Measurements from ENCODE around the gene NNMT.
"Not testable (repeated sequence)": the region's sequence is repeated elsewhere in the genome, so short reads cannot be mapped to it uniquely, and the experiment has no call there.

NNMT gene

DNA sequence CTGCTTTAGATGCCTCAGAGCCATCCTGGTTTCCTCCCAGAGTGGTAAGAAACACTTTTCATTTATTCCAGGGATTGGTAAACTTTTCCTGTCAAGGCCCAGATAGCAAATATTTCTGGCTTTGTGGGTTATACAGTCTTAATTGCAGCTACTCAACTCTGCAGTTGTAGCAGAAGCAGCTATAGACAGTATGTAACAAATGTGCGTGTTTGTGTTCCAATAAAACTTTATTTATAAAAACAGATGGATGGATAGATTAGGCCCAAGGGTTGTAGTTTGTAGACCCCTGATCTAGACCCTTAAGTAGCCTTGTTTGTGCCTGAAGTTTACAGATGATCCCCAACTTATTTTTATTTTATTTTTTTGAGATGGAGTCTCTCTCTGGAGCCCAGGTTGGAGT lies 17.9 kb downstream of the NNMT start:
- no peak for FAIRE-seq

- peak; percentile 89 for FAIRE-seq
These were observed 19.7 kb downstream of the NNMT start for GRCh38 chr11:114315749-114316368.

- FAIRE-seq: no peak
These were observed 21.0 kb downstream of the NNMT start for GRCh38 chr11:114316980-114317786.

DNA sequence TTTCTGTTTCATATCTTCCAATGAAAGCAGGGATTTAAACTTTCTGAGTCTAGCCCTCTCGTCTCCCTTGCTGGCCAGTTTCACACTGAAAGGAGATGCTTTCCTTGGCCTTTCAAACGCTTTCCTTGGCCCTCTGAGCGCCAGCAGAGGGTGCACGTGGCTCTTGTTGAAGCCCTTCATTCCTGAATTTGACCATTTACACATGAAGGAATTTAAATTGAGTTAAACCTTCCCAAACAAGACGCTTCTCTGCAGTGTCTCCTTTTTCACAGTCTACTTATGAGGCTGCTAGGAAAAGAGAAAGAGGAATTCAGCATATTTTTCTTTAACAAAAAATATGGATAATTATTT lies 21.6 kb downstream of the NNMT start:
- no peak for FAIRE-seq

DNA sequence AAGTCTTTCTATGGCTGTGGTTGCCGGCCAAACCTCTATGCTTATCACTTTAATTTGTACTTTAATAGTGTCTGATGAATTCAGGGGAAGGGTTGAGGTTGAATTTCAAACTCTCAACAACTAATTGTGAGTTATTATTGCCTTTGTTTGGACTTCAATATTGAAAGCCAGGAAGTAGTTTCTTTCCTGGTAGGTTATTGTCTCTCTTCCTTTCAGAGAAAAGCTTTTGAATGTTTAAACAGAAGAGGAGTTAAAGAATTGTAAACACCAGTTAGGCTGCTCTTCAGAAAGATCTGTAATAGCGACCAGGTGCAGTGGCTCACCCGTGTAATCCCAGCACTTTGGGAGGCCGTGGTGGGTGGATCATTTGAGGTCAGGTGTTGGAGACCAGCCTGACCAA lies 22.2 kb downstream of the NNMT start:
- FAIRE-seq: no peak

GRCh38 chr11:114319716-114320328 lies 23.6 kb downstream of the NNMT start:
- no peak for FAIRE-seq

DNA sequence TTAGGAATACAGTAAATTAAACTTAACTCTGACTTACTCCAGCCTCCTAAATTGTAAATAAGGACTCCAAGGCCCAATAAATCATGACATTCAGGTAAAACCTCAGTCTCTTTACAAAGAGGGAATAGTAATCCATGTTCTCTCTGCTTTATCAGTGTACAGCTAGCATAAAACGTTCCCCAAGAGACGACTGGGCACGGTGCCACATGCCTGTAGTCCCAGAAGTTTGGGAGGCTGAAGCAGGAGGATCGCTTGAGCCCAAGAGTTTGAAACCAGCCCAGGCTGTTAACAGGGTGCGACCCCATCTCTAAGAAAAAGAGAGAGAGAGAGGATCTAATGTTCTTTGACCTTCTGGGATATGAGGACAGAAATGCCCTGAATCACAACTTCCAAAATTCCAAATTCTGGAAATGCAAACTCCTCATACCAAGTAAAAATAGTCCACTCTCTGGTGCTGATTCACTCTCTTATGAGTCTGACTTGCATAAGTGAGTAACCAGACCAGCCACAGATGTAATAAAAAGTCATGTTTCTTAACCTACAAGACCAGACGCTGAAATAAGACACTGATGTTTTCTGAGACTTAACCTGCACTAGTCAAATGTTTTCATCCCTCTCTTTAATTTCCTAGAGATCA lies 25.5 kb downstream of the NNMT start:
- FAIRE-seq: no peak

GRCh38 chr11:114322934-114323333 lies 26.7 kb downstream of the NNMT start:
- FAIRE-seq: no peak

DNA sequence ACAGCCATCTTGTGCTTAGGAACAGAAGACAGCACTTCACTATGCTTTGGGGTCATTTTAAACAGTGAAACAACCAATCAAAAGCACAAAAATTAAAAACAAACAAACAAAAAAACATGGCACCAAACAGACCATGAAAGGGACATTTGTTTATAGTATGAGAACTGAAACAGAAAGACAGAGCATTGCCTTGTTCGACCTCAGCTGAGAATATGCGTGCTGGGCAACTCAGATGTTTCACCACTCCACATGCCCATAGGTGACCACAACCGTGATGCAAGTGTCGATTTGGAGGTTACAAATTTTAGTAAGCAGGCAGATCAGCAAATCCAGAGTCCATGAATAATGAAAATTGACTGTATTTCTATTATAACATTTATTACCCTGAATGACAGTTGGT lies 30.0 kb downstream of the NNMT start:
- no peak for FAIRE-seq

DNA sequence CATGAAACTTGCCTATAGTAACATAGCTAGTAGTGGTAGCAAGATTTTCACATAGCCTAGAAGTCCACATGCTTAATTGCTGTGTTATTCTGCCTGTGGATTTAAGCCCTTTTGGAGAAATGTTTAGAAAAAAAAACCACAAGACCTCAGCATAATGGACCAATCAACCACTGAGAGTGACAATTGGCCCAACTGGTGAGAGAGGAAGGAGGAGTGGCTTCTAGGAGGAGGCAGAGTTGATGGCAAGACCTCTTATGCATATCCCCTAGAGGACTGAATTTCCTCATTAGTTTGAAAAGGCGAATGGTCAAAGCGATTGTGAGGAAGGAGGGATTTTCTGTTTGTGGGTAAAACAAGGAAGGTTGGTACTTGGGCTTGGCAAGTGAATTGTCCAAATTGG lies 30.6 kb downstream of the NNMT start:
- no peak for FAIRE-seq

DNA sequence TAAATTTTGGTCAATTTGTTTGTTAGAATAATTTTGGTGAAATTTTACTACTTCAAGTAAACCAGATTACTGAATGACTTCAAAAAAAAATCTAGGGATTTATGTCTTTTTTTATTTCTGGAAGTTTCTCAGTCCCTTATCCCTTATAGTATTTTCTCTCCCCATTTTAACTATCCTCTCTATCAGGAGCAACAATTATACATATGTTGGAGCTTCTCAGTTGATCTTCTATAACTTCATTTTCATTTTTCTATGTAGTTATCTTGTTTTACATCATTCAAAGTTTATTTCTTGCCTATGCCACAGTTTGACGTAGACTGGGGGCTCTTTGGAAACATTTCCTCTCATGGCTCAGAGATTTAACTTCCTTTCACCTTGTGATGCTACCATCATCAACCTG lies 34.2 kb downstream of the NNMT start:
- FAIRE-seq: no peak

DNA sequence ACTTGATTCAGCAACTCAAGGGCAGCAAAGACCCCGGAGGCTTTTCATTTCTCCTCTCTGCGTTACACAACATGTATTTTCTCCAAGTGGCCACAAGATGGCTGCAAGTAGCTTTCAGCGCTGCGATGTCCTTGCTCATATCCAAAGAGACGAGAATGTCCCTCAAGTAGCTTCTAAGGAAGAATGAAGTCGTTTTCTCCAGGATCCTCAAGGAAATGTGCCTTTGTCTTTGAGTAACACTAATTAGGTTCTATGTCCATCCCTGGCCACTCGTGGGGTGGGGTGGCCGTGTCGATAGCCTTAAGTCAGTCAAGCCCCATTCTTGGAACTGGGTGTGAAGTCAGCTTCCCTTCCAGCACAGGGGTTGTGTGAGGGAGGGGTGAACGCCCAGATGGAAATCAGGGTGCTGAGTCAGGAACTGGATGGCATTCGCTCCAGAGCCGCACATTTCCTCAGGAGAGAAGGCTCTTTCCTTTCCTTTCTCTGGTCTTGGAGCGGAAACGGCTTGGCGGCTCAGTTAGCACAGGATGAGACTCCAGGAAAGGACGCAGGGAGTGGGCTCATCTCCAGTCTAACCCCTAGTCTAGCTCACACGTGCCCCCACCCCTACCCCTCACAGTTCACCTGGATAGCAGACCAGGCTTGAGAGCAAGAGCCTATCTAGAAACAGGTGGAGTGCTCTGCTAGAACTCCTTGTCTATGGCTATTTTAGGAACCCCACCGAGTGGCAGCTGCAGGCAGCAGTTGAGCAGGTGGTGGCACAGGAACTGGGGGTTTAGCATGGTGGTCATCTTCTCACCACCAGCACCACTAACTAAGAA lies 44.3 kb downstream of the NNMT start:
- peak; percentile 97 for FAIRE-seq

- FAIRE-seq: not testable (repeated sequence)
These were observed 45.5 kb downstream of the NNMT start for GRCh38 chr11:114341667-114342066.

- no peak for FAIRE-seq
These were observed 46.3 kb downstream of the NNMT start for GRCh38 chr11:114342476-114342875.

DNA sequence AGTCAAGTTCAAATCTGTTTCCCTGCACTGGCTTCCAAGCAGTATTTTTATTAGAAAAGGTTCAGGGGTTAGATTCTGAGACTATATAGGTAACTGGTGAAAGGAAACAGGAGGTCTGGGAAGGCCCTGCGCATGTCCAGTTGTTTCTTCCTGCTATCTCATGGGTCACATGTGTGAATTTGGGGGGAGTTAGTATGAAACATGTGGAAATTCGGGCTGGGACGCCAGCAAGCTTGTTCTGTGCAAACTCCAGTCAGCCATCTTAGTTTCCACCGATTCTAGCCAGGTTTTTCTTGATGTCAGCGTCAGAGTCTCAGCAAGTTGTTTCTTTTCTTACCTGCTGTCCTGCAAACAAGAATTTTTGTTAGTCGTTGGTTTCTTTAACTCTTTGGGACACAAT lies 46.8 kb downstream of the NNMT start:
- FAIRE-seq: no peak

- no peak for FAIRE-seq
These were observed 47.3 kb downstream of the NNMT start for GRCh38 chr11:114343493-114343892.

GRCh38 chr11:114344494-114344893 lies 48.3 kb downstream of the NNMT start:
- FAIRE-seq: no peak

DNA sequence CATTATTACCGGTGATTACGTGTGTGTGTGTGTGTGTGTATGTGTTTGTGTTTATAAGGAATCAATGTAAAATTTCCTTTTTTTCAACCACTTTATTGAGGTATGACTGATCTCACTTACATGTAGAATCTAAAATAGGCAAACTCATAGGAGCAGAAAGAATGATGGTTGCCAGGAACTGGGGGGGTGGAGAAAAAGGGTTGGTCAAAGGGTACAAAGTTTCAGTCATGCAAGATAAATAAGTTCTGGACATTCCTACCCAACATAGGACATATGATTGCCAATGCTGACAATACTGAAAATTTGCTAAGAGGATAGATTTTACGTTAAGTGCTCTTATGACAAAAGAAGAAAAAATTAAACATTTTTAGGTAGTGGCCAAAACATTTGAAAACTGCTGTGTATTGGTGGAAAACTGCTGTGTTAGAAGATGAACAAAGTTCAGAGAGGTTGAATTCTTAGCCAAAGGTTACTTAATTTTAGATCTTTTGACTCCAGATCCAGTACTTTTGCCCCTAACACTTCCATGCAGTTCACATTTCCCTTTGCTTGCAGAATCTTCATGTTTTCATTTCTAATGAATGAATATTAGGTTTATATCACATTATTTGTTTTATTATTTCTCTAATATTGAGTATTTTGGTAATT lies 49.5 kb downstream of the NNMT start:
- FAIRE-seq: no peak

DNA sequence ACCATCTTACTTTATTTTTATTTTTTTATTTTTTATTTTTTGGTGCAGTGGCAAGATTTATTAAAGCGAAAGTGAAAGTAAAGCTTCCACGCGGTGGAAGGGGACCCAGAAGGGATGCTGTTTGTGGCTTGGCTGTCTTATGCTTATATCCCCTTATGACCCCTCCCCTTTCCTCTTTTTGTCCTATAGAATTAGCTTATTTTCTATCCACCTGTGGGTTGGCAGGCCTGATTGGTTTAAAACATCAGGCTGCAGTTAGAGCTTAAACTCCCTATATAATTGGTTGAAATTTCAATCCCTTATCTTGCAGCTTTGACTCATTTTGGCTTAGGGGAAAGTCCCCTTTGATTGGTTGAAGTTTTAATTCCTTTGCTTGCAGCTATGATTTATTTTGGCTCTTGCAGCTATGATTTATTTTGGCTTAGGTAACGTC lies 50.5 kb downstream of the NNMT start:
- FAIRE-seq: no peak

- FAIRE-seq: peak; percentile 97
These were observed 52.3 kb downstream of the NNMT start for GRCh38 chr11:114348200-114349191.

DNA sequence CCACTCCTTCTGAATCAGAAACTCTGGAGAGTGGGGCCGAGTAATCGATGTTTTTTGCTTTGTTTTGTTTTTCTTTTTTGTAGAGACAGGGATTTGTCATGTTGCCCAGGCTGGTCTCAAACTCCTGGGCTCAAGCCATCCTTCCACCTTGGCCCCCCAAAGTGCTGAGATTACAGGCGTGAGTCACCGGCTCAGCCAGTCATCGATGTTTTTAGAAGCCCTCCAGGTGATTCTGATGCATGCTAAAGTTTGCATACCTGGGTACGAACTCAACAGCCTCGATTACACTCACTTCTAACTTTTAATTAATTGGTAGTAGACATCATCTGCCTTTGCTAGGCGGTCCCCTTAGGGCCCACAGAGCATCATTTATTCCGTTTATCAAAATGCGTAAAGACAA lies 53.8 kb downstream of the NNMT start:
- no peak for FAIRE-seq

Measured in islet of Langerhans (tissue), 1 donor.